Endothelial cell of umbilical vein (primary cell): Measurements from ENCODE around the gene EHBP1L1. TPM values are rescaled to one million over a fixed set of nuclear protein-coding genes. Genes with fewer than 3 reads are reported as not detected.
A peak's percentile ranks its signal among the peaks of the same experiment; 100 is the strongest.

Source experiments
- BruUV-seq: library from RNA; stranded (reverse); fragments of 400-500 nt; replicated peaks from 2 replicates; lab custom pipeline; 2021; lab: Mats Ljungman, UMichigan
- CTCF ChIA-PET: fragments of 300-600, 350-600 bp; sonication (Branson Sonifier 250); formaldehyde crosslinking; loops from one replicate; lab custom pipeline; 2021; ENCODE audit warnings: antibody characterized with exemption, inconsistent platforms; lab: Charles Lee
- POLR2A ChIA-PET: fragments of 300-600, 350-600 bp; sonication (Branson Sonifier 250); formaldehyde crosslinking; loops from one replicate; lab custom pipeline; 2021; ENCODE audit warnings: antibody characterized with exemption, inconsistent platforms; lab: Charles Lee
- DNase-seq: peaks from one replicate; pipeline ENCODE4 v3.0.0-alpha.2; 2011; ENCODE audit warnings: low read depth, low spot score
- FAIRE-seq: peaks from 2 replicates; lab custom pipeline; 2011; peaks lifted over from hg19 to GRCh38; lab: Jason Lieb, UNC
- H2AFZ ChIP-seq: 2 replicates; pipeline ENCODE4 v1.6.0; 2012; ENCODE audit warnings: low read depth, low read length, control low read depth, inconsistent platforms
- H3K27ac ChIP-seq: 2 replicates; pipeline ENCODE4 v1.5.1; 2011; ENCODE audit warnings: low read depth, mild to moderate bottlenecking, control low read depth, low read length, moderate library complexity; ENCODE audit not compliant: insufficient read depth
- H3K27me3 ChIP-seq, 2 experiments: 2 replicates each; pipeline versions ENCODE4 v1.6.0 to v1.6.1; 2011; ENCODE audit warnings: low read length in 2 of 2, mixed read lengths in 1 of 2; ENCODE audit not compliant: control insufficient read depth in 2 of 2, insufficient read depth in 2 of 2
- H3K36me3 ChIP-seq, 2 experiments: 2 replicates in 1 of 2; 3 replicates in 1 of 2; pipeline ENCODE4 v1.5.1; 2011; ENCODE audit warnings: low read length in 2 of 2, mild to moderate bottlenecking in 1 of 2, moderate library complexity in 1 of 2; ENCODE audit not compliant: control insufficient read depth in 2 of 2, insufficient read depth in 2 of 2; ENCODE audit errors: extremely low read depth in 1 of 2
- H3K4me1 ChIP-seq: 3 replicates; pipeline ENCODE4 v1.5.1; 2011; ENCODE audit warnings: mild to moderate bottlenecking, low read length; ENCODE audit not compliant: control insufficient read depth, insufficient read depth; ENCODE audit errors: extremely low read depth
- H3K4me2 ChIP-seq: 2 replicates; pipeline ENCODE4 v1.6.1; 2011; ENCODE audit warnings: low read length, control low read depth, mixed read lengths; ENCODE audit not compliant: insufficient read depth
- H3K4me3 ChIP-seq, 3 experiments: fragments of 200-600 bp in 1 of 3; sonication (generic), shearing (Covaris generic) in 1 of 3; replicated peaks in 1 of 3; 2 replicates each; pipeline ENCODE4 v1.5.1; 2011 to 2016; ENCODE audit warnings: control low read depth in 3 of 3, low read length in 3 of 3, mild to moderate bottlenecking in 2 of 3, inconsistent platforms in 1 of 3, low read depth in 1 of 3, moderate library complexity in 1 of 3; ENCODE audit not compliant: insufficient read depth in 1 of 3
- H3K79me2 ChIP-seq: 2 replicates; pipeline ENCODE4 v1.6.0; 2012; ENCODE audit warnings: low read length, inconsistent platforms; ENCODE audit not compliant: control insufficient read depth, insufficient read depth
- H3K9ac ChIP-seq: replicated peaks from 2 replicates; pipeline ENCODE3; 2011; ENCODE audit warnings: low read length, control low read depth; ENCODE audit not compliant: insufficient read depth; ENCODE audit errors: extremely low read depth
- H3K9me1 ChIP-seq: replicated peaks from 3 replicates; pipeline ENCODE4 v1.6.0; 2011; ENCODE audit warnings: mild to moderate bottlenecking, low read length; ENCODE audit not compliant: control insufficient read depth, insufficient read depth; ENCODE audit errors: extremely low read depth
- H3K9me3 ChIP-seq: replicated peaks from 2 replicates; pipeline ENCODE4 v1.5.1; 2012; ENCODE audit warnings: low read length, inconsistent platforms; ENCODE audit not compliant: control insufficient read depth, insufficient read depth
- H4K20me1 ChIP-seq: replicated peaks from 2 replicates; pipeline ENCODE3; 2011; ENCODE audit warnings: mild to moderate bottlenecking, low read length; ENCODE audit not compliant: control insufficient read depth, insufficient read depth; ENCODE audit errors: extremely low read depth
- FOS ChIP-seq: IDR thresholded peaks from 2 replicates; pipeline ENCODE4 v1.6.1; 2011; ENCODE audit warnings: mild to moderate bottlenecking, low read length, moderate library complexity, borderline replicate concordance; ENCODE audit not compliant: insufficient read depth
- POLR2A ChIP-seq: IDR thresholded peaks from 2 replicates; pipeline ENCODE4 v1.6.1; 2012; ENCODE audit warnings: low read depth, mild to moderate bottlenecking, control low read depth, low read length
- dilution Hi-C: fragments of 300-500 bp; cut with MboI; formaldehyde crosslinking; loops from one replicate; pipeline ENCODE4 v1.15.0; 2019; ENCODE audit warnings: low sequenced_read_pairs; ENCODE audit not compliant: extremely low pct_ligation_motif_present
- intact Hi-C: fragments of 100-400 bp; cut with micrococcal nuclease; formaldehyde crosslinking; loops from one replicate; pipeline ENCODE4 v1.10.0; 2022
- polyA plus RNA-seq, 4 experiments: library from polyadenylated mRNA; depleted of rRNA in 3 of 4; stranded (reverse) in 3 of 4; unstranded in 1 of 4; fragments of >200 nt; gene quantifications; 2 replicates each; pipeline versions ENCODE4 v1.2.1 to v1.2.3, GENCODE V29; 2011 to 2012; ENCODE audit warnings: missing spikeins in 1 of 4
- total RNA-seq: library from RNA; stranded (reverse); gene quantifications from 2 replicates; pipeline ENCODE4 v1.2.3, GENCODE V29; 2021
- TF ChIP-seq, protein P1 (sequence below), 2 donors: IDR thresholded peaks; 1 replicate in 1 of 2; 2 replicates in 1 of 2; pipeline ENCODE4 v1.5.1; 2011; ENCODE audit warnings: low read length in 2 of 2, mild to moderate bottlenecking in 2 of 2, moderate library complexity in 2 of 2, control low read depth in 1 of 2, inconsistent platforms in 1 of 2, low read depth in 1 of 2; ENCODE audit not compliant: insufficient read depth in 1 of 2; ENCODE audit errors: extremely low read depth in 1 of 2
- TF ChIP-seq, protein P2 (sequence below): IDR thresholded peaks from 2 replicates; pipeline ENCODE4 v1.6.1; 2011; ENCODE audit not compliant: insufficient read depth, insufficient read length

Gene EHBP1L1
- total and polyA plus RNA-seq, 2 donors (not counting 3 experiments of a cell fraction or from before 2014, with no cell fraction given) = 12.7 to 19.7 TPM

DNA sequence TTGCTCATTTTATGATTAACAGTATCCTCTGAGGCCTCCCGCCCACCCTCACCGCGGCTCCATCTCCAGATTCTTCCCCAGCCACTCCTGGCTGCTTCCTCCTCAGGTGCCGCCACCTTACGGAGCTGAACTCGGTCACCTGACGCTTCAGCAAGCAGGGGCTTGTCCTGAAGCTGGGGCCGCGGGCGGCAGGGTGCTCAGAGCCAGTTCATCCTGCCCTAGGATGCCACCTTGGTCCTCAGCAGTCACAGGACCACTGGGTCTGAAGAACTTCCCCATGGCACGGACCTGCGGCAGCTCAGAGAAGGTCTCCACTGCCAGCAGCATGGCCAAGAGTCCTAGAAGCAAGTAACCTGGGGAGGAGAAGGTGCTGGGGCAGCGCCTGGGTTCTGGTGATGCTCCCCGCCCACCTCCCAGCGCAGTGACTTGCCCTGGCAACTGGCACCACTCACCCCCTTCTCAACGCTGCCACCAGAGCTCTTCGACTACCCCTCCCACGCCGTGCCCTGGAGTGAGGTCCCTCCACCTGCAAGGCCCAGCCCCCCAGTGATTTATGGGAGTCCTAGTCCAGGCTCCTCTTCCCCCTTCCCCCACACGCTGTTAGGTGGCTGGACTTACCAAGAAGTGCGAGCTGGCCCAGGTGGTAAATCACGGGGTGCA, 17.1 kb downstream of the EHBP1L1 start:
- POLR2A ChIA-PET = interaction anchor here (0.5 to 1.3 kb wide), 2 partner anchors 16 to 225 kb away, joined by 3 read pairs; no protein-coding TSS in a partner anchor
- intact Hi-C loops = loop anchor here (1.0 to 5.0 kb wide), 3 partner anchors 14 to 226 kb away; no protein-coding TSS in a partner anchor

More for the DNA sequence above, 17.1 kb downstream of the EHBP1L1 start:
- Histone ChIP-seq H3K27ac (no peak overlapping the region), H3K9me1 (no peaks in the 10 kb centered on the region), H3K36me3 (peaks cover 4 to 7% of the 10 kb centered on the region in 2 experiments), H3K4me1 (peaks cover 7% of the 10 kb centered on the region), H3K4me3 (no peak overlapping the region), H4K20me1 (no peaks in the 10 kb centered on the region), H3K79me2 (no peaks in the 10 kb centered on the region), H2AFZ (no peak overlapping the region), H3K9ac (no peak overlapping the region), H3K9me3 (no peaks in the 10 kb centered on the region), H3K4me2 (no peak overlapping the region), H3K27me3 (no peaks in the 10 kb centered on the region)
- BruUV-seq = no TSS peak
- DNase-seq (no peak), FAIRE-seq (no peak)
- CTCF ChIA-PET = interaction anchor here (0.9 to 12.2 kb wide), 15 partner anchors 8 to 226 kb away, joined by 3 to 206 read pairs (median 9); partner anchors contain the start of genes EHBP1L1, FAM89B, MAP3K11 and PCNX3
- TF ChIP-seq POLR2A (peak; percentile 5), FOS (no peak)
- TF ChIP-seq, protein P1, sequence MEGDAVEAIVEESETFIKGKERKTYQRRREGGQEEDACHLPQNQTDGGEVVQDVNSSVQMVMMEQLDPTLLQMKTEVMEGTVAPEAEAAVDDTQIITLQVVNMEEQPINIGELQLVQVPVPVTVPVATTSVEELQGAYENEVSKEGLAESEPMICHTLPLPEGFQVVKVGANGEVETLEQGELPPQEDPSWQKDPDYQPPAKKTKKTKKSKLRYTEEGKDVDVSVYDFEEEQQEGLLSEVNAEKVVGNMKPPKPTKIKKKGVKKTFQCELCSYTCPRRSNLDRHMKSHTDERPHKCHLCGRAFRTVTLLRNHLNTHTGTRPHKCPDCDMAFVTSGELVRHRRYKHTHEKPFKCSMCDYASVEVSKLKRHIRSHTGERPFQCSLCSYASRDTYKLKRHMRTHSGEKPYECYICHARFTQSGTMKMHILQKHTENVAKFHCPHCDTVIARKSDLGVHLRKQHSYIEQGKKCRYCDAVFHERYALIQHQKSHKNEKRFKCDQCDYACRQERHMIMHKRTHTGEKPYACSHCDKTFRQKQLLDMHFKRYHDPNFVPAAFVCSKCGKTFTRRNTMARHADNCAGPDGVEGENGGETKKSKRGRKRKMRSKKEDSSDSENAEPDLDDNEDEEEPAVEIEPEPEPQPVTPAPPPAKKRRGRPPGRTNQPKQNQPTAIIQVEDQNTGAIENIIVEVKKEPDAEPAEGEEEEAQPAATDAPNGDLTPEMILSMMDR (IDR thresholded peaks at IDR 0.05; ENCODE audit: extremely low read depth in 1 of 2, insufficient read depth in 1 of 2, low read depth in 1 of 2, low read length in 2 of 2) = no peak
- TF ChIP-seq, protein P2, sequence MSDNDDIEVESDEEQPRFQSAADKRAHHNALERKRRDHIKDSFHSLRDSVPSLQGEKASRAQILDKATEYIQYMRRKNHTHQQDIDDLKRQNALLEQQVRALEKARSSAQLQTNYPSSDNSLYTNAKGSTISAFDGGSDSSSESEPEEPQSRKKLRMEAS = no peak
- dilution Hi-C loops = no loop called here
